GM12872 (cell line): ENCODE data around the gene SMIM41.

Source experiments
- CTCF ChIP-seq: IDR thresholded peaks from 3 replicates; pipeline ENCODE4 v1.5.1; 2011; ENCODE audit warnings: low read depth, mild to moderate bottlenecking, low read length, moderate library complexity; ENCODE audit not compliant: insufficient read depth

Gene SMIM41

DNA sequence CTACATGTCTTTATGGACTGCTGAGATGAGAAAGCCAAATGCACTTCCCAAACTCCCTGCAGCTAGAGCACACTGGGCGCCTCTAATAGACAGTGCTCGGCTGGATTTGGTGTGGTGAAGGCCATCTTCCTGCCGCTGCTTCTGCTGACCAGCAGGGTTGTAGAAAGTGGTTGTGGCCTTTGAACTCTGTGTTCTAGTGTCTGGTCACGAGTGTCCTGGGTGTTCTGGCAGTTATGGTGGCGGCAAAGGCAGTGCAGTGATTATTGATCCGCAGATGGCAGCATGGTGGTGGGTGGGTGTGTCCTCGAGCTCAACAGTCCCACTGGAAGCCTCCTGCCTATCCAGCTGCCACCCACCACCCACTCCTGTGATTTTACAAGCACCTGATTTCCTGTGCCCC lies 43.4 kb downstream of the SMIM41 start:
- no peak for TF ChIP-seq CTCF

- TF ChIP-seq CTCF: no peak
Measured at GRCh38 chr12:52123487-52124186, 44.1 kb downstream of the SMIM41 start.

GRCh38 chr12:52125476-52125900 lies 46.0 kb downstream of the SMIM41 start:
- TF ChIP-seq CTCF: no peak

- TF ChIP-seq CTCF: no peak
Measured at GRCh38 chr12:52126050-52126604, 46.6 kb downstream of the SMIM41 start.

DNA sequence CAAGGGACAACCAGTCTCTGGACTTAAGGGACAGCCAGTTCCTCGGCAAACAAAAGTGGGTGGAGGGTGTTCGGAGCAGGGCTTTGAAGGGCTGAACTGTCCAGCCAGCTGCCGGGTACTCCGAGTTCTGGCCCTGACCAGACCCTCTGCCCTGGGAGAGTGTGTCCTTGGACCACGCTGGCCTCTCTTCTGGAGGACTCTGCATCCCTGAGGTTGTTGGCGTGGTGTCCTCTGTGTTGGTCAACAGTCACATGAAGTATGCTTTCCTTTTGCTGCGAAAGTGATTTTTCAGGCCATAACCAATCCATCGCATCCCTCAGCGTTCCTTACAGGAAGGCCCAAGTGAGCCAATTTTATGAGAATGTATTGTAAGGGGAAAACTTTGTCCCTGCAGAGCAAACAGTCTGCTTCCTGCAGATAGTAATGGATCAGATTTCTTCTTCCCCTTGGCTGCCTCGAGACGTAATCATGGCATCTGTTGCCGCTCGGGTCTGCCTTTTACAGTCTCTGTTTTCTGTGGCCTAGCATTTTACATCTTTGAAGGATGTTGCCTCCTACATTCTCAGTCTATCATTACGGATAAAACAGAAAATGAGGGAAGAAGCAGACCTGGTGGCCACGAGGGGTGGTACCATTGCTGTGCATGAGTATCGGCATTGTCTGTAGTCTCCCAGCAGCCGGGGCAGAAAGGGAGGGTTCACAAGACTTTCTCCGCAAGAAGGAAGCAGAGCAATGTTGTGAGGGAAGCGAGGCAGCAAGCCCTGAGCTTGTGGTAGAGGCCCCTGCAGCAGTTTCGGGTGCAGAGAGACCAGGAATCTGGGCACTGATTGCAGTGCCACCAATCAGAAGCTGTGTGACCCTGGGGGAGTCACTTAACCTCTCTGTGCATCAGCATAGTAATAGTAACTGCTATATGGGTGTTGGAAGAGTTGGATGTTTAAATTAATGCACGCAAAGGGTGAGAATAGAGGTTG lies 47.4 kb downstream of the SMIM41 start:
- TF ChIP-seq CTCF: no peak

DNA sequence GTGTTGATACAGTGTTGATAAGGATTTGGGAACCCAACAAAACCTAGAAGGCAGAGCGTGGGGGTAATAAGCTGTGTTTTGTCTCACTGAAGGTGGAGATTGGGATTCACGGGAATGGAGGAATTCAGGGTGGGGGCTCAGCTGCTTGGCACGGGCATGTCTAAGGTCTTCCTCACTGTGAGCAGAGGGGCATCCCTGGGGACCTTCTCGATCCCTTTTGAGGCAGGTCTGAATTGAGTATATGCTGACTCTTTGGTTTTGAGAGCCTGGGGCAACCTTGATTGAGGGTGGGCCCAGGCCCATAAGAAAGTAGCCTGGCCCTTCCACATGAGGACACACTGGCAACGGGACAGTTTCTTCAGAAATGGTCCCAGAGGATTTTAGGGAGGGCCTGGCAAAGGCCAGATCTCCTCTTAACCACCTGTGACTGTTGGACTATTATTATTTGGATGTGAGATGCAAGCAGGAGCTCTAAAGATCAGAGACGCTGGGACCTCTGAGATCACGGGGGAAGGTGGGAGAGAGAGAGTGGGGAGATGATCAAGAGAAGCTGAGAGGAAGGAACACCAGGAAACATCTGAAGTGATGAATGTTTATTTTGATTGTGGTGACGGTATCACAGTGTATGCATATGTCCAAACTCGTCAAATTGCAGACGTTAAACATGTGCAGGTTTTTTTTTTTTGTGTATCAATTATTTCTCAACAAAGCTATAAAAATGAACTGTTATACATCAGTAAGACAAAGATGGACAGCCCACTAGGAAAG lies 48.4 kb downstream of the SMIM41 start:
- no peak for TF ChIP-seq CTCF
